Measurements from ENCODE around the gene THOC7.

The THOC7 gene

GRCh38 chr3:63910001-63910400 lies 46.4 kb upstream of the THOC7 start:
- Histone ChIP-seq H4K20me1 (ENCODE audit: insufficient read depth, low read length, poor library complexity, severe bottlenecking) (peaks cover 29% of the 10 kb centered on the region), H3K79me2 (ENCODE audit: insufficient read depth, low read length) (peaks cover 72% of the 10 kb centered on the region), H3K4me2 (ENCODE audit: low read depth, low read length, poor library complexity, severe bottlenecking) (no peak overlapping the region), H3K9me3 (ENCODE audit: insufficient read depth, low read depth, low read length) (no peaks in the 10 kb centered on the region), H3F3A (ENCODE audit: low read depth) (no peaks in the 10 kb centered on the region; the same call in 1 of the 2 replicates), H3K36me3 (ENCODE audit: insufficient read depth, low read length) (no peaks in the 10 kb centered on the region; the same call in 1 of the 2 replicates), H3K9me2 (replicated peaks; ENCODE audit: low read depth, low read length) (no peaks in the 10 kb centered on the region), H3K9ac (ENCODE audit: low read depth, low read length, poor library complexity, severe bottlenecking) (no peak overlapping the region), H3K4me1 (ENCODE audit: insufficient read depth, low read length, poor library complexity, severe bottlenecking) (peaks cover 20% of the 10 kb centered on the region), H2AFZ (ENCODE audit: low read length) (no peak overlapping the region), H3K27me3 (ENCODE audit: insufficient read depth, low read length, poor library complexity, severe bottlenecking) (no peaks in the 10 kb centered on the region), H3K4me3 (ENCODE audit: low read length, poor library complexity, severe bottlenecking) (no peak overlapping the region)
- no peak for TF ChIP-seq CTCF (conservative IDR thresholded peaks at IDR 0.05; ENCODE audit: low read length)
- TF ChIP-seq EZH2phosphoT487 (IDR thresholded peaks at IDR 0.05; ENCODE audit: borderline replicate concordance), result no peak

DNA sequence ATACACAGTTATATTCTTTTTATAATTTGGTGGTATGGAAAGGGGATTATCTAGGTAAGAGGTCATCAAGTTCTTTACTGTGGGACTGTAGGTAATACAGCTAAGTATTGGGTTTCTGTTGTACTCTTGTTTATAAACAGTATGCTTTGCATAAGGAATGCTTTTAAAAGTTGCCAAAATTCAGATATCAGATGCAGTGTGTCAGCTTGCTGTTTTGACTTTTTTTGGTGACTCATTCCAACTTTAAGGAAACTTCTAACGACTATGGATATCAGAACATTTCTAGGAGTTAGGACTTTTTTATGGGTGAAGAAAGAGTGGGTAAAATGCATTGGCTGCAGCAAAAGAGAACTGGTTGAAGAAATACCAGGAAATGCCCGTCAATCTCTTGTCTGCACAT lies 45.8 kb upstream of the THOC7 start:
- H3K9me2 ChIP-seq (replicated peaks; ENCODE audit: low read depth, low read length), result no peaks in the 10 kb centered on the region
- H4K20me1 ChIP-seq (ENCODE audit: insufficient read depth, low read length, poor library complexity, severe bottlenecking), result peaks cover 29% of the 10 kb centered on the region
- H3K27me3 ChIP-seq (ENCODE audit: insufficient read depth, low read length, poor library complexity, severe bottlenecking), result no peaks in the 10 kb centered on the region
- peaks cover 4% of the 10 kb centered on the region; the same call in 1 of the 2 replicates for H3K36me3 ChIP-seq (ENCODE audit: insufficient read depth, low read length)
- no peak overlapping the region for H3K4me2 ChIP-seq (ENCODE audit: low read depth, low read length, poor library complexity, severe bottlenecking)
- no peak for TF ChIP-seq EZH2phosphoT487 (IDR thresholded peaks at IDR 0.05; ENCODE audit: borderline replicate concordance)
- TF ChIP-seq CTCF (conservative IDR thresholded peaks at IDR 0.05; ENCODE audit: low read length), result no peak
- H3K4me1 ChIP-seq (ENCODE audit: insufficient read depth, low read length, poor library complexity, severe bottlenecking), result peaks cover 20% of the 10 kb centered on the region
- no peak overlapping the region for H3K9ac ChIP-seq (ENCODE audit: low read depth, low read length, poor library complexity, severe bottlenecking)
- no peak overlapping the region for H3K4me3 ChIP-seq (ENCODE audit: low read length, poor library complexity, severe bottlenecking)
- H3K9me3 ChIP-seq (ENCODE audit: insufficient read depth, low read depth, low read length), result no peaks in the 10 kb centered on the region
- peaks cover 67% of the 10 kb centered on the region for H3K79me2 ChIP-seq (ENCODE audit: insufficient read depth, low read length)
- no peak overlapping the region for H2AFZ ChIP-seq (ENCODE audit: low read length)
- H3F3A ChIP-seq (ENCODE audit: low read depth), result no peaks in the 10 kb centered on the region; the same call in 1 of the 2 replicates

DNA sequence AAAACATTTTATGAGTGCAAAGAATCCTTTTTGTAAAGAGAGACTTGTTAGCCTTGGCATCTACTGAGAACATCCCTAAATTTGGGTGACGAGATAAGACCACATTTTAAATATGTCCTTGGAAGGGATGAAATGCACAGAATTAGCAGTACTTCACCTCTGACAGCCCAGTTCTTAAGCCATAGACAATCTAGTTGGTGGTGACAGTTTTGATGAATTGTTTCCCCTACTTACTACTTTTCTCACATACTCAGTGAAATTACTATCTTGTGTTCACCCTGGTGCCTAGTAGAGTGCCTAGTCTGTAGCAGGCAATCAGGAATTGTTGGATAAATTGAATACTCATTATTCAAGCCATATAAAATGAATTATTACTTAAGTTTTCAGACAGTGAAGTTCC lies 45.2 kb upstream of the THOC7 start:
- Histone ChIP-seq H3K36me3 (ENCODE audit: insufficient read depth, low read length) (peaks cover 7% of the 10 kb centered on the region; the same call in 1 of the 2 replicates), H3K4me3 (ENCODE audit: low read length, poor library complexity, severe bottlenecking) (no peak overlapping the region), H3K9me3 (ENCODE audit: insufficient read depth, low read depth, low read length) (no peaks in the 10 kb centered on the region), H3K9ac (ENCODE audit: low read depth, low read length, poor library complexity, severe bottlenecking) (no peak overlapping the region), H3K4me2 (ENCODE audit: low read depth, low read length, poor library complexity, severe bottlenecking) (no peak overlapping the region), H3K27me3 (ENCODE audit: insufficient read depth, low read length, poor library complexity, severe bottlenecking) (no peaks in the 10 kb centered on the region), H3K4me1 (ENCODE audit: insufficient read depth, low read length, poor library complexity, severe bottlenecking) (peaks cover 20% of the 10 kb centered on the region), H3K9me2 (replicated peaks; ENCODE audit: low read depth, low read length) (no peaks in the 10 kb centered on the region), H3K79me2 (ENCODE audit: insufficient read depth, low read length) (peaks cover 61% of the 10 kb centered on the region), H4K20me1 (ENCODE audit: insufficient read depth, low read length, poor library complexity, severe bottlenecking) (peaks cover 25% of the 10 kb centered on the region), H2AFZ (ENCODE audit: low read length) (no peak overlapping the region), H3F3A (ENCODE audit: low read depth) (no peaks in the 10 kb centered on the region; the same call in 1 of the 2 replicates)
- TF ChIP-seq EZH2phosphoT487 (IDR thresholded peaks at IDR 0.05; ENCODE audit: borderline replicate concordance), result no peak
- TF ChIP-seq CTCF (conservative IDR thresholded peaks at IDR 0.05; ENCODE audit: low read length), result no peak

Data from Loucy (cell line).